Fibroblast of villous mesenchyme (primary cell): ENCODE results near the gene SDC4. TPM values are rescaled to one million over a fixed set of nuclear protein-coding genes. Genes with fewer than 3 reads are reported as not detected.

Experiments
- DNase-seq: peaks from one replicate; pipeline ENCODE4 v3.0.0-alpha.2; 2010; ENCODE audit warnings: low read depth
- H3K4me3 ChIP-seq: 2 replicates; pipeline ENCODE4 v1.5.1; 2011; ENCODE audit warnings: low read depth, mild to moderate bottlenecking, low read length
- CTCF ChIP-seq: IDR thresholded peaks from 2 replicates; pipeline ENCODE4 v1.5.1; 2012; ENCODE audit warnings: low read depth, mild to moderate bottlenecking, low read length; ENCODE audit not compliant: insufficient read depth
- total RNA-seq: library from RNA; depleted of rRNA; stranded (reverse); fragments of >200 nt; gene quantifications from 2 replicates; pipeline ENCODE4 v1.2.3, GENCODE V29; 2012

SDC4 gene
- total RNA-seq, 1 donor = 178 TPM

GRCh38 chr20:45343532-45344167 lies 4.6 kb downstream of the SDC4 start:
- H3K4me3 ChIP-seq = peak overlapping the region; percentile 98
- DNase-seq = peak; percentile 56

GRCh38 chr20:45342855-45343531 lies 5.2 kb downstream of the SDC4 start:
- H3K4me3 ChIP-seq = peak overlapping the region; percentile 98
- no peak for TF ChIP-seq CTCF
- DNase-seq = no peak

More at GRCh38 chr20:45343532-45344167, 4.6 kb downstream of the SDC4 start:
- TF ChIP-seq CTCF = no peak

GRCh38 chr20:45341939-45342854 lies 6.0 kb downstream of the SDC4 start:
- DNase-seq = peak; percentile 89
- H3K4me3 ChIP-seq = peak overlapping the region; percentile 98
- TF ChIP-seq CTCF = no peak

GRCh38 chr20:45341579-45341938 lies 6.7 kb downstream of the SDC4 start:
- H3K4me3 ChIP-seq = peak overlapping the region; percentile 98
- no peak for TF ChIP-seq CTCF
- no peak for DNase-seq

- no peak overlapping the region for H3K4me3 ChIP-seq
- no peak for DNase-seq
- TF ChIP-seq CTCF = no peak
These were observed 7.3 kb downstream of the SDC4 start for GRCh38 chr20:45340951-45341350.

- no peak overlapping the region for H3K4me3 ChIP-seq
- no peak for DNase-seq
- TF ChIP-seq CTCF = no peak
These were observed 7.9 kb downstream of the SDC4 start for GRCh38 chr20:45340236-45340847.
